Calu3 (cell line): ENCODE measurements around the gene JARID2. TPM values are rescaled to one million over a fixed set of nuclear protein-coding genes. Genes with fewer than 3 reads are reported as not detected.

Experiments used
- BruUV-seq: library from RNA; stranded (reverse); fragments of 400-500 nt; replicated peaks from 2 replicates; lab custom pipeline; 2021; lab: Mats Ljungman, UMichigan
- CTCF ChIA-PET: fragments of 300-600 bp; sonication (Branson Sonifier 250); formaldehyde crosslinking; loops from one replicate; lab custom pipeline; 2022; ENCODE audit warnings: antibody characterized with exemption; lab: Charles Lee
- DNase-seq: peaks from one replicate; pipeline ENCODE4 v3.0.0; 2022
- H3K27ac Mint-ChIP-seq: one replicate; pipeline ENCODE4 v1.8.0; 2022; ENCODE audit warnings: mixed read lengths; ENCODE audit not compliant: unreplicated experiment
- H3K27me3 Mint-ChIP-seq: one replicate; pipeline ENCODE4 v1.8.0; 2022; ENCODE audit warnings: mixed read lengths; ENCODE audit not compliant: unreplicated experiment
- H3K36me3 Mint-ChIP-seq: one replicate; pipeline ENCODE4 v1.8.0; 2022; ENCODE audit warnings: mild to moderate bottlenecking, moderate library complexity, mixed read lengths; ENCODE audit not compliant: insufficient read depth, unreplicated experiment
- H3K4me1 Mint-ChIP-seq: one replicate; pipeline ENCODE4 v1.8.0; 2022; ENCODE audit warnings: mild to moderate bottlenecking, low read depth, mixed read lengths; ENCODE audit not compliant: unreplicated experiment
- H3K4me3 Mint-ChIP-seq: one replicate; pipeline ENCODE4 v1.8.0; 2022; ENCODE audit warnings: mild to moderate bottlenecking, low read depth, moderate library complexity, mixed read lengths; ENCODE audit not compliant: unreplicated experiment
- H3K9me3 Mint-ChIP-seq: one replicate; pipeline ENCODE4 v1.8.0; 2022; ENCODE audit warnings: low read depth, mixed read lengths; ENCODE audit not compliant: unreplicated experiment
- intact Hi-C: fragments of 100-400 bp; cut with micrococcal nuclease; formaldehyde crosslinking; loops from one replicate; pipeline ENCODE4 v1.10.0; 2022; ENCODE audit not compliant: unreplicated experiment
- total RNA-seq: library from RNA; stranded (reverse); gene quantifications from 2 replicates; pipeline ENCODE4 v1.2.3, GENCODE V29; 2022
- TF ChIP-seq, protein P1 (sequence below): fragments of 200-600 bp; IDR thresholded peaks from one replicate; pipeline ENCODE4 v1.8.0; 2022; ENCODE audit warnings: antibody characterized with exemption; ENCODE audit not compliant: unreplicated experiment

The JARID2 gene
- total RNA-seq, 1 experiment from 2014 or later, result 9.4 TPM

GRCh38 chr6:15440040-15440439 is 194.2 kb downstream of the JARID2 start:
- H3K4me1 Mint-ChIP-seq, result peaks cover 22% of the 10 kb centered on the region

GRCh38 chr6:15441215-15441868 is 195.5 kb downstream of the JARID2 start:
- H3K9me3 Mint-ChIP-seq, result no peaks in the 10 kb centered on the region
- no peaks in the 10 kb centered on the region for H3K36me3 Mint-ChIP-seq
- TF ChIP-seq, protein P1, sequence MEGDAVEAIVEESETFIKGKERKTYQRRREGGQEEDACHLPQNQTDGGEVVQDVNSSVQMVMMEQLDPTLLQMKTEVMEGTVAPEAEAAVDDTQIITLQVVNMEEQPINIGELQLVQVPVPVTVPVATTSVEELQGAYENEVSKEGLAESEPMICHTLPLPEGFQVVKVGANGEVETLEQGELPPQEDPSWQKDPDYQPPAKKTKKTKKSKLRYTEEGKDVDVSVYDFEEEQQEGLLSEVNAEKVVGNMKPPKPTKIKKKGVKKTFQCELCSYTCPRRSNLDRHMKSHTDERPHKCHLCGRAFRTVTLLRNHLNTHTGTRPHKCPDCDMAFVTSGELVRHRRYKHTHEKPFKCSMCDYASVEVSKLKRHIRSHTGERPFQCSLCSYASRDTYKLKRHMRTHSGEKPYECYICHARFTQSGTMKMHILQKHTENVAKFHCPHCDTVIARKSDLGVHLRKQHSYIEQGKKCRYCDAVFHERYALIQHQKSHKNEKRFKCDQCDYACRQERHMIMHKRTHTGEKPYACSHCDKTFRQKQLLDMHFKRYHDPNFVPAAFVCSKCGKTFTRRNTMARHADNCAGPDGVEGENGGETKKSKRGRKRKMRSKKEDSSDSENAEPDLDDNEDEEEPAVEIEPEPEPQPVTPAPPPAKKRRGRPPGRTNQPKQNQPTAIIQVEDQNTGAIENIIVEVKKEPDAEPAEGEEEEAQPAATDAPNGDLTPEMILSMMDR, result peak; percentile 13
- intact Hi-C loops, result loop anchor here (5.0 to 10.0 kb wide), 2 partner anchors 117 to 194 kb away; partner anchors contain the start of gene JARID2
- no peak overlapping the region for H3K4me3 Mint-ChIP-seq
- H3K4me1 Mint-ChIP-seq, result peaks cover 35% of the 10 kb centered on the region
- BruUV-seq, result no TSS peak
- no peak overlapping the region for H3K27ac Mint-ChIP-seq
- peak; percentile 39 for DNase-seq
- CTCF ChIA-PET, result no interaction called here
- no peaks in the 10 kb centered on the region for H3K27me3 Mint-ChIP-seq

More at GRCh38 chr6:15440040-15440439, 194.2 kb downstream of the JARID2 start:
- no peaks in the 10 kb centered on the region for H3K36me3 Mint-ChIP-seq
- intact Hi-C loops, result loop anchor here (5.0 to 10.0 kb wide), 2 partner anchors 115 to 193 kb away; partner anchors contain the start of gene JARID2
- no TSS peak for BruUV-seq
- no peak overlapping the region for H3K4me3 Mint-ChIP-seq
- H3K27me3 Mint-ChIP-seq, result no peaks in the 10 kb centered on the region
- no peaks in the 10 kb centered on the region for H3K9me3 Mint-ChIP-seq
- DNase-seq, result no peak
- TF ChIP-seq, protein P1, result no peak
- no peak overlapping the region for H3K27ac Mint-ChIP-seq
- CTCF ChIA-PET, result interaction anchor here (0.6 kb wide), 1 partner anchor 257 kb away, joined by 3 read pairs; no protein-coding TSS in a partner anchor

DNA sequence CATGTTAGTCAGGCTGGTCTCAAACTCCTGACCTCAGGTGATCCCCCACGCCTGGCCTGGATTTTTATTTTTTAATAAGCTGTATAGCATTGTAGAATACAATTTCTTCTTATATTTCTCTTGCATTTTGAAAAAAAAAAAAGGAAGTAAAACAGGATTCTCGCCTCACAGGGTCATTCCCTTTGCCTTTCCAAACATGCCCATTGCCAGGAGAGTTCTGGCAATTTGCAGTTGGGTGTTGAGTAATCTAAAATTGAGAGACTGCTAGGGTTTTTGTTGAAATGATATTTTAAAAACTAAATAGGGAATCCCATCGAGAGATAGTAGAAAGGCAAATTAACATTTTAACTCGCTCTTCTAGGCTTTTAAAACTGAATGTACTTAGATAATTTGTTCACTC is 196.1 kb downstream of the JARID2 start:
- Mint-ChIP-seq H3K4me1 (peaks cover 40% of the 10 kb centered on the region), H3K36me3 (no peaks in the 10 kb centered on the region), H3K27me3 (no peaks in the 10 kb centered on the region), H3K9me3 (no peaks in the 10 kb centered on the region), H3K27ac (no peak overlapping the region), H3K4me3 (no peak overlapping the region)
- CTCF ChIA-PET, result no interaction called here
- intact Hi-C loops, result loop anchor here (5.0 to 10.0 kb wide), 2 partner anchors 117 to 195 kb away; partner anchors contain the start of gene JARID2
- no TSS peak for BruUV-seq
- DNase-seq, result no peak
- TF ChIP-seq, protein P1, result no peak

GRCh38 chr6:15442467-15442866 is 196.6 kb downstream of the JARID2 start:
- intact Hi-C loops, result loop anchor here (5.0 to 10.0 kb wide), 2 partner anchors 118 to 195 kb away; partner anchors contain the start of gene JARID2
- H3K9me3 Mint-ChIP-seq, result no peaks in the 10 kb centered on the region

More at GRCh38 chr6:15442467-15442866, 196.6 kb downstream of the JARID2 start:
- BruUV-seq, result no TSS peak
- DNase-seq, result no peak
- Mint-ChIP-seq H3K4me3 (no peak overlapping the region), H3K4me1 (peaks cover 44% of the 10 kb centered on the region), H3K36me3 (no peaks in the 10 kb centered on the region), H3K27ac (no peak overlapping the region), H3K27me3 (no peaks in the 10 kb centered on the region)
- TF ChIP-seq, protein P1, result no peak
- CTCF ChIA-PET, result no interaction called here
